Uterus (tissue), 2 donors: ENCODE measurements around the gene MAP3K7CL.

ENCODE experiments used
- POLR2A ChIP-seq, 2 donors: fragments of 450-650 bp; IDR thresholded peaks; one replicate each; pipeline ENCODE4 v1.6.1; 2016; ENCODE audit warnings: antibody characterized with exemption in 2 of 2, mild to moderate bottlenecking in 1 of 2, moderate library complexity in 1 of 2
- TF ChIP-seq, protein P1 (sequence below), 4 experiments: fragments of 200-600 bp in 2 of 4; fragments of 450-650 bp in 2 of 4; sonication (generic) in 2 of 4; IDR thresholded peaks; one replicate each; pipeline ENCODE4 v1.5.1; 2016 to 2019; ENCODE audit warnings: antibody characterized with exemption in 4 of 4, mild to moderate bottlenecking in 2 of 4, moderate library complexity in 1 of 4

DNA sequence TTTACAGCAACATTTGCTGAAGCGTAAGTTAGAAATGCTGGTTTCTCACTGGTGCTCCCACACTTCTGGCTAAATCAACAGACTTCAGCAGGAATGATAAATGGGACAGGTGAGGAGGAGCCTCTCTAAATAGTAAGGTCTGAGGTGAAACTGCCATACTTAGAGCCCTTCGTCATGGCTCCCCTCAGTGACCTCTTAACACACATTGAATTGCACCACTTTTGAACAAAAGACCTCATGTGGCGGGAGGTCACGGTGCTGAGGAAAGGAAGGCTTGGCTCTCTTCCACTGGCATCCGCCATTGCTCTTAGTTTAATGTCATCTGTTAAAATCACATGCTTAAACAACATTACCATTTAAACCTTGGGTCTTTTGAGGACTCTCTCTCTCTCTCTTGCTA lies 3.4 kb downstream of the MAP3K7CL start:
- TF ChIP-seq, protein P1, sequence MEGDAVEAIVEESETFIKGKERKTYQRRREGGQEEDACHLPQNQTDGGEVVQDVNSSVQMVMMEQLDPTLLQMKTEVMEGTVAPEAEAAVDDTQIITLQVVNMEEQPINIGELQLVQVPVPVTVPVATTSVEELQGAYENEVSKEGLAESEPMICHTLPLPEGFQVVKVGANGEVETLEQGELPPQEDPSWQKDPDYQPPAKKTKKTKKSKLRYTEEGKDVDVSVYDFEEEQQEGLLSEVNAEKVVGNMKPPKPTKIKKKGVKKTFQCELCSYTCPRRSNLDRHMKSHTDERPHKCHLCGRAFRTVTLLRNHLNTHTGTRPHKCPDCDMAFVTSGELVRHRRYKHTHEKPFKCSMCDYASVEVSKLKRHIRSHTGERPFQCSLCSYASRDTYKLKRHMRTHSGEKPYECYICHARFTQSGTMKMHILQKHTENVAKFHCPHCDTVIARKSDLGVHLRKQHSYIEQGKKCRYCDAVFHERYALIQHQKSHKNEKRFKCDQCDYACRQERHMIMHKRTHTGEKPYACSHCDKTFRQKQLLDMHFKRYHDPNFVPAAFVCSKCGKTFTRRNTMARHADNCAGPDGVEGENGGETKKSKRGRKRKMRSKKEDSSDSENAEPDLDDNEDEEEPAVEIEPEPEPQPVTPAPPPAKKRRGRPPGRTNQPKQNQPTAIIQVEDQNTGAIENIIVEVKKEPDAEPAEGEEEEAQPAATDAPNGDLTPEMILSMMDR (IDR thresholded peaks at IDR 0.05) = no peak
- no peak for TF ChIP-seq POLR2A (IDR thresholded peaks at IDR 0.05)
